KMS-11 (cell line): Measurements from ENCODE around the gene OLFML2A.

Source experiments
- H2AFZ ChIP-seq: fragments of 200-600 bp; sonication (generic); 2 replicates; pipeline ENCODE4 v1.6.1; 2016; ENCODE audit warnings: antibody characterized with exemption, mixed run types, low read depth
- H3K27ac ChIP-seq: fragments of 200-600 bp; sonication (generic); 2 replicates; pipeline ENCODE4 v1.6.1; 2016; ENCODE audit warnings: mild to moderate bottlenecking, mixed run types
- H3K27me3 ChIP-seq: fragments of 200-600 bp; sonication (generic); 2 replicates; pipeline ENCODE4 v1.6.1; 2017; ENCODE audit warnings: mild to moderate bottlenecking, low read depth, mixed run types, moderate library complexity; ENCODE audit not compliant: insufficient read depth
- H3K36me3 ChIP-seq: fragments of 200-600 bp; sonication (generic); 2 replicates; pipeline ENCODE4 v1.6.1; 2017; ENCODE audit warnings: mild to moderate bottlenecking, mixed run types; ENCODE audit not compliant: insufficient read depth
- H3K4me1 ChIP-seq: fragments of 200-600 bp; sonication (generic); 2 replicates; pipeline ENCODE4 v1.6.1; 2016; ENCODE audit warnings: mild to moderate bottlenecking, low read depth, mixed run types; ENCODE audit not compliant: poor library complexity, severe bottlenecking
- H3K4me2 ChIP-seq: fragments of 200-600 bp; sonication (generic); 2 replicates; pipeline ENCODE4 v1.7.0; 2016; ENCODE audit warnings: mild to moderate bottlenecking, mixed run types
- H3K4me3 ChIP-seq: fragments of 200-600 bp; sonication (generic); IDR thresholded peaks from 2 replicates; pipeline ENCODE4 v1.6.1; 2017; ENCODE audit warnings: low read depth, low read length, mixed read lengths; ENCODE audit not compliant: insufficient read depth
- H3K79me2 ChIP-seq: fragments of 200-600 bp; sonication (generic); 2 replicates; pipeline ENCODE4 v1.6.1; 2016; ENCODE audit warnings: low read depth, mixed run types; ENCODE audit not compliant: insufficient read depth
- H3K9ac ChIP-seq: fragments of 200-600 bp; sonication (generic); 2 replicates; pipeline ENCODE4 v1.6.1; 2016; ENCODE audit warnings: mild to moderate bottlenecking, mixed run types
- H4K20me1 ChIP-seq: fragments of 200-600 bp; sonication (generic); 2 replicates; pipeline ENCODE4 v1.6.1; 2016; ENCODE audit warnings: mild to moderate bottlenecking, mixed run types; ENCODE audit not compliant: insufficient read depth
- TF ChIP-seq, protein P1 (sequence below): fragments of 200-600 bp; sonication (generic); conservative IDR thresholded peaks from 2 replicates; pipeline ENCODE4 v1.6.1; 2017; ENCODE audit warnings: low read depth, mild to moderate bottlenecking, antibody characterized with exemption, low read length, moderate library complexity, mixed read lengths

Gene OLFML2A

DNA sequence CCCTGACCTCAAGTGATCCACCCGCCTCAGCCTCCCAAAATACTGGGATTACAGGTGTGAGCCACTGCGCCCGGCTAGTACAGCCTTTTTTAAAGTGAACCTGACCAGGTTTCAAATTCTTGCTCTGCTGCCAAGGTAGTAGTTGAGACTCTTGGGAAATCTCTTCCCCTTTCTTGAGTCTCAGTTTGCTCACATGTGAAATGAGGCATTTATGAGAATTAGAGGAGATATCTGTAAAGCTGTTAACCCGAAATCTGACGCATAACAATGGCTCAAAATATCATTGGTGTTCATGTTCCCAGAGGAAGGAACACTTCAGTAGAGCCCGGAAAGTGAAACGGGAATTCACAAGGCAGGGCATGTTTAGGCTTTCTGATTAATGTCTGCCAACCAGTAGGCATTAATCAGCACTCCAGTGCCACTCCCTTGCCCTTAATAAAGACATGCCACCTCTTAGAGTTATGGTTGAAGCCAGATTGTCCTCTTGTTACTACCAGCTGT lies 86.5 kb downstream of the OLFML2A start:
- no peak overlapping the region for H3K4me2 ChIP-seq
- H3K36me3 ChIP-seq, result peaks cover 6% of the 10 kb centered on the region; the same call in 1 of the 2 replicates
- TF ChIP-seq, protein P1, sequence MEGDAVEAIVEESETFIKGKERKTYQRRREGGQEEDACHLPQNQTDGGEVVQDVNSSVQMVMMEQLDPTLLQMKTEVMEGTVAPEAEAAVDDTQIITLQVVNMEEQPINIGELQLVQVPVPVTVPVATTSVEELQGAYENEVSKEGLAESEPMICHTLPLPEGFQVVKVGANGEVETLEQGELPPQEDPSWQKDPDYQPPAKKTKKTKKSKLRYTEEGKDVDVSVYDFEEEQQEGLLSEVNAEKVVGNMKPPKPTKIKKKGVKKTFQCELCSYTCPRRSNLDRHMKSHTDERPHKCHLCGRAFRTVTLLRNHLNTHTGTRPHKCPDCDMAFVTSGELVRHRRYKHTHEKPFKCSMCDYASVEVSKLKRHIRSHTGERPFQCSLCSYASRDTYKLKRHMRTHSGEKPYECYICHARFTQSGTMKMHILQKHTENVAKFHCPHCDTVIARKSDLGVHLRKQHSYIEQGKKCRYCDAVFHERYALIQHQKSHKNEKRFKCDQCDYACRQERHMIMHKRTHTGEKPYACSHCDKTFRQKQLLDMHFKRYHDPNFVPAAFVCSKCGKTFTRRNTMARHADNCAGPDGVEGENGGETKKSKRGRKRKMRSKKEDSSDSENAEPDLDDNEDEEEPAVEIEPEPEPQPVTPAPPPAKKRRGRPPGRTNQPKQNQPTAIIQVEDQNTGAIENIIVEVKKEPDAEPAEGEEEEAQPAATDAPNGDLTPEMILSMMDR, result no peak
- no peak overlapping the region for H3K9ac ChIP-seq
- H3K4me1 ChIP-seq, result peaks cover 27% of the 10 kb centered on the region
- H3K79me2 ChIP-seq, result peaks cover 35% of the 10 kb centered on the region
- no peaks in the 10 kb centered on the region for H3K27me3 ChIP-seq
- H3K27ac ChIP-seq, result no peak overlapping the region
- no peak overlapping the region for H3K4me3 ChIP-seq
- no peak overlapping the region for H2AFZ ChIP-seq
- peaks cover 15% of the 10 kb centered on the region; the same call in 1 of the 2 replicates for H4K20me1 ChIP-seq
